Epithelial cell of proximal tubule (primary cell): Measurements from ENCODE around the gene RAG2. TPM values are rescaled to one million over a fixed set of nuclear protein-coding genes. Genes with fewer than 3 reads are reported as not detected.

Experiments used
- DNase-seq: peaks from one replicate; pipeline ENCODE4 v3.0.0-alpha.2; 2011; ENCODE audit warnings: low read depth
- H3K4me3 ChIP-seq: 2 replicates; pipeline ENCODE4 v1.5.1; 2011; ENCODE audit warnings: low read depth, mild to moderate bottlenecking, low read length
- total RNA-seq: library from RNA; depleted of rRNA; stranded (reverse); fragments of >200 nt; gene quantifications from 2 replicates; pipeline ENCODE4 v1.2.3, GENCODE V29; 2015
- TF ChIP-seq, protein P1 (sequence below): conservative IDR thresholded peaks from 2 replicates; pipeline ENCODE4 v1.5.1; 2012; ENCODE audit warnings: low read depth, mild to moderate bottlenecking, low read length

RAG2 gene
- total RNA-seq, 1 donor from 2014 or later = not detected

GRCh38 chr11:36601155-36601554, 3.1 kb upstream of the RAG2 start:
- DNase-seq = no peak
- TF ChIP-seq, protein P1, sequence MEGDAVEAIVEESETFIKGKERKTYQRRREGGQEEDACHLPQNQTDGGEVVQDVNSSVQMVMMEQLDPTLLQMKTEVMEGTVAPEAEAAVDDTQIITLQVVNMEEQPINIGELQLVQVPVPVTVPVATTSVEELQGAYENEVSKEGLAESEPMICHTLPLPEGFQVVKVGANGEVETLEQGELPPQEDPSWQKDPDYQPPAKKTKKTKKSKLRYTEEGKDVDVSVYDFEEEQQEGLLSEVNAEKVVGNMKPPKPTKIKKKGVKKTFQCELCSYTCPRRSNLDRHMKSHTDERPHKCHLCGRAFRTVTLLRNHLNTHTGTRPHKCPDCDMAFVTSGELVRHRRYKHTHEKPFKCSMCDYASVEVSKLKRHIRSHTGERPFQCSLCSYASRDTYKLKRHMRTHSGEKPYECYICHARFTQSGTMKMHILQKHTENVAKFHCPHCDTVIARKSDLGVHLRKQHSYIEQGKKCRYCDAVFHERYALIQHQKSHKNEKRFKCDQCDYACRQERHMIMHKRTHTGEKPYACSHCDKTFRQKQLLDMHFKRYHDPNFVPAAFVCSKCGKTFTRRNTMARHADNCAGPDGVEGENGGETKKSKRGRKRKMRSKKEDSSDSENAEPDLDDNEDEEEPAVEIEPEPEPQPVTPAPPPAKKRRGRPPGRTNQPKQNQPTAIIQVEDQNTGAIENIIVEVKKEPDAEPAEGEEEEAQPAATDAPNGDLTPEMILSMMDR = no peak
- H3K4me3 ChIP-seq = no peak overlapping the region

- DNase-seq = no peak
- no peak overlapping the region for H3K4me3 ChIP-seq
- TF ChIP-seq, protein P1 = no peak
Measured at GRCh38 chr11:36600180-36600579, 2.1 kb upstream of the RAG2 start.

DNA sequence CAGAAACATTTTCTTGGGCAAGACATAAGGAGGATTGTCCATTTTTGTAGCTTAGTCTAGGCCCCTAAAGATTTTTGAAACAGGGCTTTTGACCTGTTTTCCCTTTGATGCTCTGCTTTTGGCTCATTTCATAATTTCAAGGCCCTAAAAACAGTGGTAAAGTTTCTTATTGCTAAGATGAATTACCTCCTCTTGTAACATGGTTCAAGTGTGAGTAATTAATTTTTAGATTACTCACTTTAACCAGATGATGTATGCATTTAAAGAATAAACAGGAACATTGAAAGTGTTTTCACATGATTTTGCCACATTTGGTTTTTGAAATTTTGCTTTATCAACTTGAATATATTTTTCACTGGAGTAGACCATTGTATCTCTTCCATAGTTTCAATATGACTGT, 1.2 kb downstream of the RAG2 start:
- no peak for DNase-seq
- H3K4me3 ChIP-seq = no peak overlapping the region
- TF ChIP-seq, protein P1 = no peak

DNA sequence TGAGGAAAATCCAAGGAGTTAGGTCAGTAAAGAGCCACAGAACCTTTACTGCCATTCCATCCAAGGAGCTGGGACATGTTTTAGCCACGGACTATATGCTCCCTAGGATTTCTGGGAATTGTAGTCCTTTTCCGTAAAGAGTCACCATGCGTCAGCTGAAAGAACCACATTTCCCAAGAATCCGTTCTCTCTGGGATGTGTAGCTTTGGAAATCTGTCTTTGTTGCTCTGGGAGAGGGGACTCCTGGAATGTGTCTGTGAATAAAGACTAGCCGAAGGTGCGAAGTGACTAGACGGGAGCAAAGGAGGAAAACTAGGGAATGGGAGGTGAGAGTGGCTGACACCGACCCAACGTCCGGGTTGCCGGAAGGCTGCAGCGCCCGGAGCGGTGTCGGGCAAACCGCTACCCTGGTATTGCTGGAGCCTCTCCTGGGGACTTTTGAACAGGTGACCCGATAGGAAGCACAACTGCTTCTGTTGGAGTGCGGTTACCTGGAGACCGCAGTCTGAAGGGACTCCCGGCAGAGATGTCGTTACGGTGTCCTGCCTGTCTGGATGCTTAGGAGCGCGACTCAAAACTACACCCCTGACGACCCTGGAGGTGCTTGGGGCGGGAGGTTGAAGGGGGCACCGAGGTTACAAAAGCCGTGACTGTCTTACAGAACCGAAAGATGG, 3.6 kb downstream of the RAG2 start, which contains the start of gene IFTAP:
Gene IFTAP, plus strand, starts transcription at position 187 of the 674 bp plus-strand sequence. CDS start 15,602 bp downstream, outside the sequence.
- peak within 1 kb of the TSS; percentile 77 for H3K4me3 ChIP-seq
- TF ChIP-seq, protein P1 = no peak
- peak; percentile 87 for DNase-seq

DNA sequence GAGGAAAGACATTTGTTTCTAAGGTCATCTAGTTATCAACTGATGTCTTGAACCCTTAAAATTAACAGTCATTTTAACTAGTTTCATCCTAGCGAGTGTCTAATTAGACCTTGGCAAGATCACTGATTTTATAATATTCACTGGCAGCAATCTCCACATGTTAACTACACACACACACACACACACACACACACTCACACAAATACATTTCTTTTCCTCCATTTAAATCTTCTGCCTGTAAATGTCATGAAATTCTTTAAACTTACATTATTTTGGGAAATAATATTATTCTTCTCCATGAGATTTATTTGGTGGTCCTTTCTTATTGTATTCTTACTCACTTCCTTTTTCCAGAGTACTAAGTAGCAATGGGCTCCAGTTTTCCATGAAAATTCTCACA, 6.6 kb downstream of the RAG2 start:
- TF ChIP-seq, protein P1 = no peak
- H3K4me3 ChIP-seq = no peak overlapping the region
- no peak for DNase-seq

DNA sequence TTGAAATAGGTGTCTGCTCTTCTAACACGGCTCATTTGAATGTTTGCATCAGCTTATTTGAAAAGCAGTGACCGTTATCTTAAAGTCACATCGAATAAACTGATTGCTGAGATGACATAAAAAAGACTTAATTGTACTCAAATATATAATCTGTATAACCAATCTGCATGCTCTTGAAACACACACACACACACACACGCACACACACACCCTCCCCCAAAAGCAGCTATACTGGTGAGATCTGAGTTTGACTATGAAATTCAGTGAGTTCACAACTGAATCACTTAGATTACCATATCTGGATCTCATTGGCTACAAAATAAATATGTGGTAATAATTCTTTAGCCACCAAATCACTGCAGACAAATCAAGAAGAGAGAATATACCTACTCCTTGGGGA, 7.5 kb downstream of the RAG2 start:
- no peak for DNase-seq
- H3K4me3 ChIP-seq = no peak overlapping the region
- TF ChIP-seq, protein P1 = no peak

DNA sequence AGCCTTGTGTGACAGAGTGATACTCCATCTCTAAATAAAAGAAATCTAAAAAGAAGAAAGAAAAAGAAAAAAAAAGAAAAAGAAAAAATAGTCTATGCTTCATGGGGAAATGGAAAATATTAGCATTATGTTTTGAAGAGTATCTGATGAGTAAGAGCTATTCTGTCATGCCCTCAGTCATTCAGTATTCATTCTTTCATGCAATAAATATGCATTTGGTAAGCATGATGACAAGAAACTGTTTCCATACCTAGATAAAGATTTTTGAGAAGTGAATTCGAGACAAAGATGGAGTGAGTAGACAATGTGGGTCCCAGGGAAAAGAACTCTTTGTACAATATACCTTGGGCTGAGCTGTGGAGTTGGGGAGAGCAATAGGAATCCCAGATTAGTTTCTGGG, 9.9 kb downstream of the RAG2 start:
- TF ChIP-seq, protein P1 = no peak
- DNase-seq = no peak
- H3K4me3 ChIP-seq = no peak overlapping the region
